Measurements from ENCODE around the gene PKMYT1.

Gene PKMYT1

DNA sequence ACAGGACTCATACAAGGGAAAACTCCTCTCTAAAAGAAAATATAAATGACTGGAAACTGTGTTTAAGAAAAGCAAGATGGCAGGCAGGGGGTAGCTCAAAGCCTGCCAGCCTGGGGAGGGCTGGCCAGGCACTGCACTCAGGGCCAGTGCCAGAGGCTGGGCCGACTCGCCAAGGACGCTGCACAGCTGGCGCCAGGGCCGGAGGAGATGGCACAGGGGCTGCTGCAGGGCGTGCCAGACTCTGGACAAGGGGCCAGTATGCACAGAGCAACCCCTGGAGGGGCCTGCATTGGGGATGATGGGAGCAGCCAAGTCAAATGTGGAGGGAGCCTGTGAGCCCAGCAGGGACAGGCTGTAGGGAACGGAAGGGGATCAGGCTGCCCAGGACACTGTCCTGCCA, 4.0 kb downstream of the PKMYT1 start:
- DNase-seq: no peak
- Histone ChIP-seq H2AK5ac (ENCODE audit: low read length) (no peak overlapping the region), H2BK15ac (replicated peaks; ENCODE audit: low read depth) (no peak overlapping the region), H3K79me1 (ENCODE audit: low read length) (peaks cover 11% of the 10 kb centered on the region), H3K18ac (ENCODE audit: low read length) (no peak overlapping the region), H3K36me3 (ENCODE audit: control insufficient read depth, insufficient read depth, low read length) (peaks cover 10% of the 10 kb centered on the region), H3K4me1 (ENCODE audit: control insufficient read depth, low read depth, low read length) (no peaks in the 10 kb centered on the region), H2BK120ac (ENCODE audit: low read depth, low read length) (no peak overlapping the region), H3K79me2 (ENCODE audit: control insufficient read depth, insufficient read depth, low read length) (peaks cover 11% of the 10 kb centered on the region), H3K56ac (ENCODE audit: low read length) (no peak overlapping the region), H4K5ac (ENCODE audit: low read length) (no peak overlapping the region), H3K27me3 (ENCODE audit: insufficient read depth, low read length, poor library complexity) (no peaks in the 10 kb centered on the region), H3K9ac (ENCODE audit: low read length) (no peak overlapping the region), H3K27ac (ENCODE audit: low read depth, low read length) (no peak overlapping the region), H3K4ac (ENCODE audit: low read depth, low read length) (no peak overlapping the region), H3K4me3 (ENCODE audit: low read length) (no peak overlapping the region), H3K4me2 (ENCODE audit: low read length) (no peak overlapping the region), H2BK5ac (ENCODE audit: low read length) (no peak overlapping the region), H4K8ac (ENCODE audit: low read depth, low read length) (no peak overlapping the region), H3K23ac (ENCODE audit: low read length) (no peak overlapping the region)
- WGBS (ENCODE audit: extremely low coverage, insufficient coverage, low lambda C conversion rate): no CpG with 5 or more reads among the region's 7 CpGs

- Histone ChIP-seq H3K36me3 (ENCODE audit: control insufficient read depth, insufficient read depth, low read length) (peaks cover 10% of the 10 kb centered on the region), H3K9ac (ENCODE audit: low read length) (no peak overlapping the region), H3K56ac (ENCODE audit: low read length) (no peak overlapping the region), H3K4me3 (ENCODE audit: low read length) (no peak overlapping the region), H4K5ac (ENCODE audit: low read length) (no peak overlapping the region), H3K27me3 (ENCODE audit: insufficient read depth, low read length, poor library complexity) (no peaks in the 10 kb centered on the region), H3K4ac (ENCODE audit: low read depth, low read length) (no peak overlapping the region), H3K23ac (ENCODE audit: low read length) (no peak overlapping the region), H2BK120ac (ENCODE audit: low read depth, low read length) (no peak overlapping the region), H2AK5ac (ENCODE audit: low read length) (no peak overlapping the region), H3K4me1 (ENCODE audit: control insufficient read depth, low read depth, low read length) (no peaks in the 10 kb centered on the region), H3K18ac (ENCODE audit: low read length) (no peak overlapping the region), H3K4me2 (ENCODE audit: low read length) (no peak overlapping the region), H2BK5ac (ENCODE audit: low read length) (no peak overlapping the region), H3K79me2 (ENCODE audit: control insufficient read depth, insufficient read depth, low read length) (peaks cover 15% of the 10 kb centered on the region), H3K79me1 (ENCODE audit: low read length) (peaks cover 15% of the 10 kb centered on the region), H3K27ac (ENCODE audit: low read depth, low read length) (no peak overlapping the region), H2BK15ac (replicated peaks; ENCODE audit: low read depth) (no peak overlapping the region), H4K8ac (ENCODE audit: low read depth, low read length) (no peak overlapping the region)
- no peak for DNase-seq
- no CpG with 5 or more reads among the region's 28 CpGs for WGBS (ENCODE audit: extremely low coverage, insufficient coverage, low lambda C conversion rate)
These were observed 5.0 kb downstream of the PKMYT1 start for GRCh38 chr16:2975161-2975795.

DNA sequence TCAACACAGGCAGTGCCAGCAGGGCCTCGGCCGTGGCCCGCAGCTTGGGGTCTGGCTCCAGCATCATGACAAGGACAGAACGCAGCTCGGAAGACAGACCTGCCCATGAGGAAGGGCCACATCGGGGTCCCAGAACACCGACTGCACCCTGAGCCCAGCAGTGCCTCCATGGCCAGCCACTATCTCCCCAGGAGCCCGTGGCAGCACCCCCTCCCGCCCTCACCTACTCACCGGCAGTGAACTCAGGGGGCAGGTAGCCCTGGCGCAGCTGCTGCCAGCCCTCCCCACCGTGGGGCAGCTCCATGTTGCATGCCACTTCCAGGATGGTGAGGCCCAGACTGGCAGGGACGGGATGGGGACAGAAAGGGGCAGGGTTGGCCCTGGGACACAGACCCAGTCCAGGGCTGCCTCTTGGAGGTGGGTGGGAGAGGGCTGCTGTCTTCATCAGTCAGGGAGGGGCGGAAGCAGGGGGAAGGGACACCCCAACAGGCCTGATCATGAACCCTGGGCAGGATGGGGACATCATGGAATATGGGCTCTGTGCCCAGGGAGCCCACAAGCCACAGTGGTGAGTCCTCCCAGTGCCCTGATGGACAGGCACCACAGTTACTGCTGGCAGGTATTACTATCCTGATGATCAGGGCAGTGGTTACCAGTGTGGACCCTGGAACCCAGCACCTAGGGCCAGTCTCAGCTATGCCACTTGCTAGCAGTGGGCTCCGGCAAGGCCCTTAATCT, 5.8 kb downstream of the PKMYT1 start:
- H2AK5ac ChIP-seq (ENCODE audit: low read length): no peak overlapping the region
- H3K4me2 ChIP-seq (ENCODE audit: low read length): no peak overlapping the region
- H3K23ac ChIP-seq (ENCODE audit: low read length): no peak overlapping the region
- H3K4me3 ChIP-seq (ENCODE audit: low read length): no peak overlapping the region
- H2BK15ac ChIP-seq (replicated peaks; ENCODE audit: low read depth): no peak overlapping the region
- DNase-seq: no peak
- no peak overlapping the region for H2BK5ac ChIP-seq (ENCODE audit: low read length)
- no peak overlapping the region for H2BK120ac ChIP-seq (ENCODE audit: low read depth, low read length)
- peaks cover 11% of the 10 kb centered on the region for H3K79me2 ChIP-seq (ENCODE audit: control insufficient read depth, insufficient read depth, low read length)
- H3K4me1 ChIP-seq (ENCODE audit: control insufficient read depth, low read depth, low read length): no peaks in the 10 kb centered on the region
- H3K36me3 ChIP-seq (ENCODE audit: control insufficient read depth, insufficient read depth, low read length): peaks cover 10% of the 10 kb centered on the region
- H4K8ac ChIP-seq (ENCODE audit: low read depth, low read length): no peak overlapping the region
- H3K79me1 ChIP-seq (ENCODE audit: low read length): peaks cover 12% of the 10 kb centered on the region
- H3K56ac ChIP-seq (ENCODE audit: low read length): no peak overlapping the region
- no peak overlapping the region for H4K5ac ChIP-seq (ENCODE audit: low read length)
- H3K9ac ChIP-seq (ENCODE audit: low read length): no peak overlapping the region
- H3K27ac ChIP-seq (ENCODE audit: low read depth, low read length): no peak overlapping the region
- no peak overlapping the region for H3K18ac ChIP-seq (ENCODE audit: low read length)
- whole genome bisulfite sequencing (ENCODE audit: extremely low coverage, insufficient coverage, low lambda C conversion rate): no CpG with 5 or more reads among the region's 15 CpGs
- H3K27me3 ChIP-seq (ENCODE audit: insufficient read depth, low read length, poor library complexity): no peaks in the 10 kb centered on the region
- H3K4ac ChIP-seq (ENCODE audit: low read depth, low read length): no peak overlapping the region

GRCh38 chr16:2973605-2974318, 6.5 kb downstream of the PKMYT1 start:
- Histone ChIP-seq H3K4ac (ENCODE audit: low read depth, low read length) (no peak overlapping the region), H3K79me1 (ENCODE audit: low read length) (peaks cover 9% of the 10 kb centered on the region), H4K8ac (ENCODE audit: low read depth, low read length) (no peak overlapping the region), H3K18ac (ENCODE audit: low read length) (no peak overlapping the region), H3K36me3 (ENCODE audit: control insufficient read depth, insufficient read depth, low read length) (peaks cover 10% of the 10 kb centered on the region), H3K27me3 (ENCODE audit: insufficient read depth, low read length, poor library complexity) (no peaks in the 10 kb centered on the region), H3K27ac (ENCODE audit: low read depth, low read length) (no peak overlapping the region), H2BK120ac (ENCODE audit: low read depth, low read length) (no peak overlapping the region), H2BK15ac (replicated peaks; ENCODE audit: low read depth) (no peak overlapping the region), H2AK5ac (ENCODE audit: low read length) (no peak overlapping the region), H3K4me2 (ENCODE audit: low read length) (no peak overlapping the region), H3K23ac (ENCODE audit: low read length) (no peak overlapping the region), H3K4me3 (ENCODE audit: low read length) (no peak overlapping the region), H3K56ac (ENCODE audit: low read length) (no peak overlapping the region), H3K79me2 (ENCODE audit: control insufficient read depth, insufficient read depth, low read length) (peaks cover 8% of the 10 kb centered on the region), H3K9ac (ENCODE audit: low read length) (no peak overlapping the region), H2BK5ac (ENCODE audit: low read length) (no peak overlapping the region), H4K5ac (ENCODE audit: low read length) (no peak overlapping the region), H3K4me1 (ENCODE audit: control insufficient read depth, low read depth, low read length) (no peaks in the 10 kb centered on the region)
- no peak for DNase-seq
- no CpG with 5 or more reads among the region's 17 CpGs for WGBS (ENCODE audit: extremely low coverage, insufficient coverage, low lambda C conversion rate)

- no CpG with 5 or more reads among the region's 5 CpGs for WGBS (ENCODE audit: extremely low coverage, insufficient coverage, low lambda C conversion rate)
- H2AK5ac ChIP-seq (ENCODE audit: low read length): no peak overlapping the region
- H3K36me3 ChIP-seq (ENCODE audit: control insufficient read depth, insufficient read depth, low read length): peaks cover 10% of the 10 kb centered on the region
- no peak overlapping the region for H3K4me3 ChIP-seq (ENCODE audit: low read length)
- H3K9ac ChIP-seq (ENCODE audit: low read length): no peak overlapping the region
- H3K27me3 ChIP-seq (ENCODE audit: insufficient read depth, low read length, poor library complexity): no peaks in the 10 kb centered on the region
- H4K5ac ChIP-seq (ENCODE audit: low read length): no peak overlapping the region
- H3K79me1 ChIP-seq (ENCODE audit: low read length): peaks cover 7% of the 10 kb centered on the region
- H3K23ac ChIP-seq (ENCODE audit: low read length): no peak overlapping the region
- H3K56ac ChIP-seq (ENCODE audit: low read length): no peak overlapping the region
- no peak overlapping the region for H3K18ac ChIP-seq (ENCODE audit: low read length)
- no peaks in the 10 kb centered on the region for H3K4me1 ChIP-seq (ENCODE audit: control insufficient read depth, low read depth, low read length)
- no peak overlapping the region for H3K4ac ChIP-seq (ENCODE audit: low read depth, low read length)
- H3K4me2 ChIP-seq (ENCODE audit: low read length): no peak overlapping the region
- peaks cover 6% of the 10 kb centered on the region for H3K79me2 ChIP-seq (ENCODE audit: control insufficient read depth, insufficient read depth, low read length)
- H2BK120ac ChIP-seq (ENCODE audit: low read depth, low read length): no peak overlapping the region
- H2BK15ac ChIP-seq (replicated peaks; ENCODE audit: low read depth): no peak overlapping the region
- no peak overlapping the region for H2BK5ac ChIP-seq (ENCODE audit: low read length)
- no peak for DNase-seq
- H4K8ac ChIP-seq (ENCODE audit: low read depth, low read length): no peak overlapping the region
- H3K27ac ChIP-seq (ENCODE audit: low read depth, low read length): no peak overlapping the region
These were observed 7.2 kb downstream of the PKMYT1 start for GRCh38 chr16:2973093-2973492.

Measured in mesendoderm (in vitro differentiated cells).